ENCODE data around the gene RHEBL1.
"Not testable (repeated sequence)": the region's sequence is repeated elsewhere in the genome, so short reads cannot be mapped to it uniquely, and the experiment has no call there.

RHEBL1 gene

DNA sequence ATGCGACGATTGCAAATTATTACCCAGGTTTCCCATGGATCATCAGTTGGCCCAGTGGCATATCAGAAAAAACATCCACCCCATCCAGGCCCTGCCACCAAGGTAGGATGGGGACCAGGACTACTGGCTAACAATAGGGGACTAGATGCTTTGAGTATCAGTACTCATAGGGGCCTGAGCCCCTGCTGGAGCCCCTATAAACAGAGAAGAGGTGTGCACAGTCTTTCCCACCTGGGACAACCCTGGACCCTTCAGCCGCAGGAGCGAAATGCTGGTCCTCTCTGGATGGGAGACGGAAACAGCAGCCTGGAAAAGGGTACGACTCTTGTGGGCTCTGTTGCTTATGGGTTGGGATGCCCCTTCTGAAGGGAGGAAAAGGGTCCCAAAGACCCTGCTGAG lies 19.2 kb upstream of the RHEBL1 start:
- DNase-seq = no peak

DNA sequence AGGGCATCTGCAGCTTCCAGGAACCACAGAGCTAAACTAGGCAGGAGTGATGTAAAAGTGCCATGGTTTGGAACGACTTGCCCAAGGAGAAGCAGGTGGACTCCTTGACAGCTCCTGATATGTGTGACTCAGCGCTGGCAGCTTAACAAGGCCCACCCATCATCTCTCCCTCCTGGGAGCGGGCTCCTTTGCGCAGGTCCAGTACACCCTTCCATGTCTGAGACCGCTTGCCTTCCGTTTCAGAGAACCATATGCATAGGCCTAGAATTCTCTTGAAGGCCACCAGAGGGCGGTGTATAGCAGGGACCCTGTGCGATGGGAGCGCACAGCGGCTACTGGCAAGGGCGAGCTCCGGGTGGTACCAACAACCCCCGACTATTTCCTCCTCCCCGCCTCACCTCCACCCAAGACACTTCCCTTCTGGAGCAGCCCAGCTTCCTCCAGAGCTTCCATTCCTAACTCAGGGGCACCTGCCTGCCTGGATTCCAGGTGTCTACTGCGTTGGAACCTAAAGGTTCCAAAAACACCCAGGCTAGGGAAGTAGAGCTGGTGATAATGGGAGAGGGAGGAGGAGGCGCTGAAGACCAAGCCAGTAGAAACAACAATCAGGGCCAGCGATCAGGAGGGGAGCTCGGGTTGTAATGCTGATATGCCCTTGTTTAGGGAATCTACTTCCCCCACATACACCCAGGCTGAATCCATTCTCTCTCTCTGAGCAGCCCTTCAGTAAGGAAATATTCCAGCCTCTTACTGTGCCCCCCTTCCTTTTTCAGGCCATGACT lies 18.6 kb upstream of the RHEBL1 start:
- no peak for DNase-seq

DNA sequence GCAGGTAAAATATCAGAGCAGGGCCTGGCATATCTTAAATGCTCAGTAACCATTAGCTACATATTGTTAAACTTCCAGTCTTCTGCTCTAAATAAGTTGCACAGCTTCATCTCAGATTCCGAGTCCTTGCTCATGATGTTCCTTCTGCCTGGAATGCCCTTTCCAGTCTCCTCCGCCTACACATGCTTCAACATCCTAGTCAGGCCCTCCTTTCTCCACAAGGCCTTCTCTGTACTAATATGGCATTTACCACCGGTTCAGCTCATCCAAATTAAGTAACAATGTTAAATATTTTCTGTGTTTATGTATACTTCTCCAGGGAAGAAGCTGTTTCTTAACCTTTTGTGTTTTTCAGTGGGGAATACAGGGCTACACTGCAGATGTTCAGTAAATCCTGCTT lies 16.3 kb upstream of the RHEBL1 start:
- no peak for DNase-seq

DNA sequence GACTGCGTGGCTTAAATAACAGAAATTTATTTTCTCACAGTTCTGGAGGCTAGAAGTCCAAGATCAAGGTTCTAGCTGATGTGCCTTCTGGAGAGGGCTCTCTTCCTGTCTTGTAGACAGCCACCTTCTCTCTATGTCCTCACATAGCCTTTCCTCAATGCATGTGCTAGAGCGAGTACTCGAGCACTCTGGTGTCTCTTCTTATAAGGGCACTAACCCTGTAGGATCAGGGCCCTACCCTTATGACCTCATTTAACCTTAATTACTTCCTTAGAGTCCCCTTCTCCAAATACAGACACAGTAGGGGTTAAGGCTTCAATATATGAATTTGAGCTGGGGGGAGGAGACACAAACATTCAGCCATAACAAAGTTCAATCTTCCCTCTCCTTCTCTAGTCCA lies 14.7 kb upstream of the RHEBL1 start:
- DNase-seq = no peak

DNA sequence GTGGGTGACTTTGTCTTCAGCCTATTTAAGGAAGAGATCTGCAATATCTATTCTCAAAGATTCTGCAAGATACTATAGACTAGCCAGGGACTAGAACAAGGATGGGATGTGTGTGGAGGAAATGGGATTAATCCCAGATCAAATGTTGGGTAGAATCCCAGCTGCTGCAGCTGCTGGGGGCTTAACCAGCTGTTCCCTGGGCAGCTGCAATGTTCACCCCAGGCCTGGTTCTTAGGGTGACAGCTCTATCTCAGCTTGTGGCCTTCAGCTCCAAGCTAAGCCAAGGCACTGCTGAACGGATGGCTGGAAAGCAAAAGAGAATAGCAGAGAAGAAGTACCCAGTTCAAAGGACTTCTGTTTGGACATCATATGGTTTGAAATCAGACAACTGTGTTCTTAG lies 10.0 kb upstream of the RHEBL1 start:
- DNase-seq = no peak

DNA sequence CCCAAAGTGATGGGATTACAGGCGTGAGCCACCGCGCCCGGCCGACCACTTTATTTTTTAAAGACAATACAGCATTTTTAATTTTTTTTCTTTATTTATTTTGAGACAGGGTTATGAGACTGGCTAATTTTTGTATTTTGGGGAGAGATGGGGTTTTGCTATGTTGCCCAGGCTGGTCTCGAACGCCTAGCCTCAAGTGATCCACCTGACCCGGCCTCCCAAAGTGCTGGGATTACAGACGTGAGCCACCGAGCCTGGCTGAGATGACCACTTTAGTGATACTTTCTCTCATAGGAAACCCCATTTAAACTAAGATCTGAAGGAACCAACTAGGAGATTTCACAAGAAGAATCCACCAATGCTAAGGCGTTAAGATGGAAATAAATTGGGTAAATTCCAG lies 1.2 kb upstream of the RHEBL1 start:
- DNase-seq = no peak

DNA sequence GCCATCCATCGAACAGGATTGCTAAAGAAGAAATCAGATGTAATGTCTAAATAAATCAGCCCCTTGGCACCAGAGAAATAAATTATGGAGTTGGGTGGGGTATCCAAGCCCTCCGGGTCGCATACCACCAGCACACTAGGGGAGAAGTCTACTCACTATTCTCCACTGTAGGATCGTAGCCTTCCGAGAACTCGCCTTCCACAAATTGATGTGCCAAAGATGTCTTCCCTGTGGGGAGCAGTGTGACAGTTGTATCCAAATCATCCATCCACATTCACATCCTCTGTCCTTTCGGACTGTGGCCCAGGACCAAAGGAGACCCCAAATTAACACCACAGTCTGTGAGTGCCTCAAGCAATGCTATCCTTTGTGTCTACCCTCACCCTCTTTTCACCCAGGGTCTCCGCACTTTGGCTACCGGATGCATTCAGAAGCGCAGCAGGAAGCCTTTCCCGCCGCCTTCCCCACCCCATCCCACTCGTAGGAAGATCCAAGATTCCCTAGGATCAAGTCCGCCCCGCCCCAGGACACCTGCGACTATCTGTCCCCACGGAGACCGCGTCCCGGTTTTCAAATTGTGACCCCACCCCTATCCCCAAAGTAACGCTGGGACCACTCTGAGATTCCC lies 786 bp downstream of the RHEBL1 start:
- DNase-seq = no peak

DNA sequence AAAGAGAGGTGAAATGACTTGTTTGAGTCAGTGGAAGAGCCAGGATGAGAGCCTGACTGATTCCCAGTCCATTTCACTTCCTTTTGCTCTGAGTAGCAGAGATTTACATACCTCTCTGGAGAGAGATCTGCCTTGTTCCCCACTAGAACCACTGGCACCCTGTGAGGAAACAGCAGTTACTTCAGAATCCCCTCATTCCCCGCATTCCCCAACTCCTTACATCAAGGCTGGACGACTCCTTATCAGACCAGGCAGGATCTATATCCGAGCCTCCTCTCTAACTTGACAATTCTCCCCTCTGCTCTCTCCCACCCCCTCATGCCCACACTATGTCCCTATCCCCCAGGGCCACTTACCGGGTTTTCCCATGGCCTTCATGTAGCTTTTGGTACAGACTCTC lies 3.7 kb downstream of the RHEBL1 start:
- no peak for DNase-seq

DNA sequence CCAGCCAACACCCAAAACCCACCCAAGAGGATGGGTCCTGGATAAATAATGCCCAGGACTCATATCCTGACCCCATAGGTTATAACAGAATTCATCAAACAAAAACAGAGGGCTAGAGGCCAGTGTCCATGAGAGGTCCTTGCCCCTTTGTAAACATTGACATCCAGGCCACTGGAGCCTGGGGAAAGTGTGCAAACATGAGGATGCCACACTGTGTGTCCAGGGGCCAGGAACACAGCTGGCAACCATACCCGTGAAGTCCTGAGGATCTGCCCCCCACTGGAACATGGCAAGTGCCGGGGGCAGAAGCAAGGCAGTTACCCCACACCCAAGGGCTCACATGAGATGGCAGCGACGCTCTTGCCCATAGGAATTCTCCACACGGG lies 5.0 kb downstream of the RHEBL1 start:
- DNase-seq = no peak

DNA sequence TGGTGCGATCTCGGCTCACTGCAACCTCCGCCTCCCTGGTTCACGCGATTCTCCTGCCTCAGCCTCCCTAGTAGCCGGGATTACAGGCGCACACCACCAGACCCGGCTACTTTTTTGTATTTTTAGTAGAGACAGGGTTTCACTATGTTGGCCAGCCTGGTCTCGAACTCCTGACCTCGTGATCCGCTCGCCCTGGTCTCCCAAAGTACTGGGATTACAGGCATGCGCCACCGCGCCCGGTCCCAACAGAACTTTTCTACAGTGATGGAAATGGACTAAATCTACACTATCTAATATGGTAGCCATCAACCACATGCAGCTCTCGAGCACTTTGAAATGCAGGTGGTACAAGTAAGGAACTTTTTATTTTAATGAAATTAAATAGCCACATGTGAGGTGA lies 7.9 kb downstream of the RHEBL1 start:
- DNase-seq = not testable (repeated sequence)

DNA sequence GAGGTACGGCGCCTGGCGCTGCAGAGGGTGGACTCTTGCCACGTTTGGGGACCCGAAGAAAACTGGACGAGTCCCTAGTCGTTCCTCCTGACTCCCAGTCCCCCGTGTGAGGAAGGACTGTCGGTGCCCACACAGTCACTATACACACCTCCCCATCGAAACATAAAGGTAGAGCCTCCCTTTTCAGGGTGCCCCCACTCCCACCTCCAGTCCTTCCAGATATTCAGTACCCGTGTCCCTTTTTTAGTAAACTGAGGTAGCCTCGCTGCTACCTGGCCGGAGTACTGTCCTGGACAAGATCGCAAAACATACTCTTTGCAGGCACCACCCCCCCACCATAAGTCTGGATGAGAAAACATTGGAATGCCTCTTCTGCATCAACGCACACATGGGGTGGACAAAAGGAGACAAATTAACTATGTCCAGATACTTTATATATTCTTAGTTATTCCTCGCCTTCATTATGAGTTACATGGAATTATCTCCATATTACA lies 8.6 kb downstream of the RHEBL1 start:
- no peak for DNase-seq

DNA sequence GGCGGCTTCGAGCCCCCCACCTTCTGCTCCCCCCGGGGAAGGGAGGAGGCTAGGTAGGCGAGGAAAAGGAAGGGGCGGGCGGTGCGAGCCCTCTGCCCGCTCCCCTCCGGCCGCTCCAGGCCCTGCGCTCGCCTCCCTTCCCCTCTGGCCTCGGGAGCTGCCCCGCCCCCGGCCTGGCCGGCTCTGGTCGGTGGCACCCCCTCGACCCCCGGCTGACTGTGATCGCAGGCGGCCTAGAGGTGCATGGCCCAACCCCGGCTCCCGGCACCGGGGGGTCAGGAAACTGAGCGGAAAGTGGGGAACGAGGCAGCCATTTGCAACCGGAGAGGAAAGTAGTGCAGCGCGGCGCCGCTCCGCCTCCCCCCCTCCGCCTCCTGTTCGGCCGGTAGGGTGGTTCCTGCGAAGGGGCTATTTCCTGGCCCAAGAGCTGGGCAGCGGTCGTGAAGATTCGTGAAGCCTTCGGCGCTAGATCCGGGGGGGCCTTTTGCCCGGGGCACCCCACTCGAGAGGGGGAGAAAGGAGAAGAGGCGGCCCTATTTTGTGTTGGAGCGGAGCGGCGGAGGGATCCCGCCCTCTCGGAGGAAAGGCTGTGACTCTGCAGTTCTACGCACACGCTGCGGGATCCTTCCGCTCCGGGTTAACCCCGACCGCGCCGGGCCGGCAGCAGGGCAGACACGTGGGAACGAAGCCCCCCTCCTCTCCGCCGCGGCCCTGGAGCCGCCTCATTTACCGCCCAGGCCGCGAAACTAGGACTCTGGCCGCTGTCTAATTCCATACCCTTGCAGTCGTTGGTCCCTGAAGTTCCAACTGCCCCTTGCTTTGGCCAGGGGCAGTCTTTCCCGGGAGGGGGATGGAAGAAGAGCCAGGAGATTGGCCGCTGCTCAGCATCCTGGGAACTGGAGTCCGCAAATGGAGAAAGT lies 9.3 kb downstream of the RHEBL1 start, which contains the start of gene KMT2D:
Gene KMT2D, minus strand, starts transcription at position 558 of the 920 bp plus-strand sequence. CDS start 5,470 bp downstream, outside the sequence.
- DNase-seq = no peak

DNA sequence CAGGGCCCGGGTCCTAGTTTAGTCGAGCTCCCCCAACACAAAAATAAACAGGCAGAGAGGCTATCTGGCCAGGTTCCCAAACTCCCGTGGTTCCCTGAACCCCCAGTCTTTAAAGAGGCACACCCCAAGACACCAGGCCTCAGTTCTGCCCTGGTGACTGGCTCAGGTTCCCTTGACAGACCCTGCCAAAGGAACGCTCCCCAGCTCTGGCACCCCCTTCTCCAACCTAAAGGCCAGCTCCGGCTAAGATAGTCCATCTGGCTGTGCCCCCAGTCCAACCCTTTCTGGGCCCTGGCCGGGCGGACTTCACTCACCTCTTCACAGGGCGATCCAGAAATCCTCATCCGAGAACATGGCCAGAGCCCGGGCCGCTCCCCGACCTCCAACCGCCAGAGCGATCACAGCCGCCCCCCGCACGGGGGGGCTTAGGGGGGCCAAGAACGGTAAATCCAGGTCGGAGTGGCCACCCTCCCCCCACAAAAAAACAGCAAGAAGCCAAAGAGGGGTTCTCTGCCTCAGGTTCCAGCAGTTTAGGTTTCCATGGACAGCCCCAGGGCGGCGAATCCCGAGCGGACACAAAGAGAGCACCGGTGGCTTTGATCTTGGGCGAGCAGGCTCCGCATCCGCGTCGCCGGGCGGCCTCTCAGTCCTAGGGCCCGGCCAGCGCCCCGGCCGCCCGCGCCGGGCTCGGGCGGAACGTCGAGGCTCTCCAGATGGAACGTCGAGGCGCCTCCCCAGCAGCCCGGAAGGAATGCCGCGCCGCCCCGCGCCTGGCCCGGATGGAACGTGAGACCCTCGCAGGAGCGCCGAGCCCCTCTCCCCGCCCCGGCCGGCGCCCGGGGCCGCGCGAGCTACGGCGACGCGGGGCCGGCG lies 10.2 kb downstream of the RHEBL1 start:
- no peak for DNase-seq

DNA sequence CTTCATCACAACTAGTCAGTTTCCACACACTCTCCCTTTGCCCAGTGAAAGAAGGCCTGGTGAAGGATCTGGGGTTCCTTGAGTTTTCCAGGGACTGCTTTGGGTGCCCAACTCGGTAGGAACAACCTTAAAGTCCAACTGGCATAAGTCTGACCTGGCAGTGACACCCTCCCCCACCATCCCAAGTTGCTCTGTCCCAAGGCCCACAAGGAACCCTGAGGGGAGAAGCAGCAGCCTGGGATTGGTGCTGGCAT lies 10.8 kb downstream of the RHEBL1 start:
- no peak for DNase-seq

DNA sequence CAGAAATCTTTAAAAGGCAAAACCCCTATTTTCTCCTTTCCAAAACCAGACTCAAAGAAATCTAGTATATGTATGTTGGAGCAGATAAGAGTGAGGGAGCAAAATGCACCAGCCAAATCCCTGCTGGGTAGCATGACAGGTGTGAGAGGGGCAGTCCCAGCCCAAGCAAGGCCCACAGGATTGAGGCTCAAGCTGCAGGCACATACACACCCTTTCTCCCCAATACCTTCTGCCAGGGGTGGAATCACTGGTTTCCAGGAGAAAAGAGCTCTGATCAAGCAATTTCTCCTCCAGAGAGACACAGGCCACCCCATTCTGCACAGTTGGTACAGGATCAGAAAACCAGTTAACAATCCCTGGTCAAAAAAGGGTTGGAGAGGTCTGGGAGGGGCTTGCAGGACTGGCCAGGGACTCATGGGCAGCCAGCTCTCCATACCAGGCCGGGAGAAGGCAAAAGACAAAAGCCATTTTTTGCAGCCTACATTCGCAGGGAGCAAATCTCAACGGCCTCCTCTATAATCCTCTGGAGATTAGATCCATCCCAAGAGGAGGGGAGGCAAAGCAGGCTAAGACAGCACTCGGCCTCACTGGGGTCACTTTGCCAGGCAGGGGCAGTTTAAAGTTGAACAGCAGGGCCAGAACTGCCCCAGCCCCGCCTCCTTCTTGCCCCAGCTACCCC lies 11.3 kb downstream of the RHEBL1 start:
- no peak for DNase-seq

DNA sequence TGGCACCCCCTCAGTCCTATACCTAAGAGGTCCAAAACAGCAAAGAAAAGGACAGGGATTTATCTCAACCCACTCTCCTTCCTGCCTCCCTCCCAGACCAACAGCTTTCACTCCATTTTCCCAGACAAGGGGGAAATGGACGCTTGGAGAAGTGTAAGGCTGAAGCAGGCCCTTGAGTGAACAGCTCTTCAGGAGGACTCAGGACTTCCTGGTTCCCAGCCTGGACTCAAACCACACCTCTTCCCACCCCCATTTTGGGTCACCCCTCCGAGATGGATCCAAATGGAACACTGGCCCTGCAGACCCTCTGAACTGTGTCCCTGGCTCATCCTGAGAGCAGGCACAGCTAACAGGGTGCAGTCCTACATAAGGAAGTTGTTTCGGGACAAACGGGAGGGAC lies 11.9 kb downstream of the RHEBL1 start:
- no peak for DNase-seq

DNA sequence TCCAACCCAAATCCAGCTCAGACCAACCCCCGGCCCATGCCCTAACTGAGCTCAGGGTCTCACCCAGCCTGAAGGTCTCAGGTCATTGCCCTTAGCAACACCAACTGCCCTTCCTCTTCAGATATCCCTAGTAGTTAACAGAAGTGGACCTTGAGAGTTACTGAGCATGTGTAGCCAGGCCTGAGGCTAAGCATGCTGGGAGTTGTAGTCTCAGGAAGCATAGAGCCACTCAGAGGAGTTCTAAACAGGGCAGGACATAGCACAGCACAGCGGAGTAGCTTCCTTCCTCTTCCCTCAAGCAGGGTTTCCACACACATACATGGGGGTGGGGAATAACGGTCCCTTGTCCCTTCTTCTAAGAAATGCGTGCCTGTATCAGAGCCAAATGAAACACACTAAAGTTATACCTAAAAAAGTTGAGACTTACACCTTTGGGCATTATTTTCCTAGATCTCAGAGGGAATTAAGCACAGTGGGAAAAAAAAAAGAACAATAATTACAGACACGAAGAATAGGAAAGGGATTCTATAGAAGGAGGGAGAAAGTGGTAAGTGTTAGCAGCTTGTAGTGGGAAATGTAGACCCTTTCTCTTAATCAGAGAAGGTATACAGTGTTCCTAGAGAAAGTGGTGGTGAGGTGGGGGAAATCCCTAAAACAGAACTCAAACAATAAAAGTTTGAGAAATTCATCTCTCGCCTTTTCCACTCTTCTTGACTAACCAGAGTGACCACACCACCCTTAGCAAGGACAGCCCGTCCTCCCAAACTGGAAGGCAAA lies 13.6 kb downstream of the RHEBL1 start:
- DNase-seq = no peak

DNA sequence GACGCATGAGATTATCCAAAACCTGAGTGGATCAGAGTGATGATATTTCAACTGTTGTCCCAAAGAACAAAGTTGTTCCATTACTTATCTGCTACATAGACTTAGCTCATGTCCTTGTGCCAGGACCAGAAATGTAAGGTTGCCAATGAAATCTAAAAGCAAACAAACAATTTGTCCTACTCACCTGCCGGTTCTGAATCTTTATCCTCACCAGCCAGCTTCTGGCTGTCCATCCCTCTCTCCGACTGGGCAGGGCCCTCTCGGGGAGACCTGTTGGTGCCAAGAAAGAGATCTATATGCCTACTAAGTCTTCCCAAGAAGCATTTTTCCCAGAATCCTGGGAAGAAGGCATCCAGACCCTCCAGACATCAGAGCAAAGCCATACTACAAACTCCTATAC lies 14.7 kb downstream of the RHEBL1 start:
- DNase-seq = no peak

DNA sequence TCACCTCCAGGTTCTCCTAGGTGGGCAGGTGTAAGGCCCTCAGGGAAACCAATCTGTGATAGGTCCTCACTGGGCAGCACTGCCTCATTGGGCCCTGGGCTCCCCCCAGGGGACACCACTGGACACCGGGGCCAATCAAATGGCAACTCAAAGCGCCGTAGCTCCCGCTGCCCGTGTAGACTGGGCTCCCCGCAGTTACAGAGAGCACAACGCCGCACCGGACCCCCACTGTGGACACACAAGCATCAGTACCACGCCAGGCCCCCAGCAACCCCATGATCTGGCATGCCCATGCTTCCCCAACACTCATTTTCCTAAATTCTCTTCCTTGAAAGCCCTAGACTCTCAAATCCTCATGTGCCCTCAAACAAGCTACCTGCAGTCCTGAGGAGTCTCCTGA lies 15.3 kb downstream of the RHEBL1 start:
- DNase-seq = no peak

DNA sequence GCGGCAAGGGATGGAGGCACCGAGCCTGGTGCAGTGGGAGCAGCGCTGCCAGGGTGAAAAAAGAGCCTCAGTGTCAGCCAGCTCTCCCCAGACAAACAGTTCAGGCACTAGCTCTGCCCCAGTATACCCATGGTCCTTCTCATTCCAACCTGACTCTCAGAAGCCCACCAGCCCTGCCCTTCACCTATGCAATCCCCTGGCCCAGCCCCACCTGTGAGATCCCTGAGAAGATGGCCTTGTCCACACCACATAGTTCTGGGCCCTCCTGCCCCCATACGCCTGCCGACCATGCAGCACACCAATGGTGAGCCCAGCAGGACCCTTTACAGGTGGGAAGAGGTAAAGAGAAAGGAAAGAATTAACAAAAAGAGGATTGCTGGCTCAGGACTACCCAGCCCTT lies 15.7 kb downstream of the RHEBL1 start:
- no peak for DNase-seq

DNA sequence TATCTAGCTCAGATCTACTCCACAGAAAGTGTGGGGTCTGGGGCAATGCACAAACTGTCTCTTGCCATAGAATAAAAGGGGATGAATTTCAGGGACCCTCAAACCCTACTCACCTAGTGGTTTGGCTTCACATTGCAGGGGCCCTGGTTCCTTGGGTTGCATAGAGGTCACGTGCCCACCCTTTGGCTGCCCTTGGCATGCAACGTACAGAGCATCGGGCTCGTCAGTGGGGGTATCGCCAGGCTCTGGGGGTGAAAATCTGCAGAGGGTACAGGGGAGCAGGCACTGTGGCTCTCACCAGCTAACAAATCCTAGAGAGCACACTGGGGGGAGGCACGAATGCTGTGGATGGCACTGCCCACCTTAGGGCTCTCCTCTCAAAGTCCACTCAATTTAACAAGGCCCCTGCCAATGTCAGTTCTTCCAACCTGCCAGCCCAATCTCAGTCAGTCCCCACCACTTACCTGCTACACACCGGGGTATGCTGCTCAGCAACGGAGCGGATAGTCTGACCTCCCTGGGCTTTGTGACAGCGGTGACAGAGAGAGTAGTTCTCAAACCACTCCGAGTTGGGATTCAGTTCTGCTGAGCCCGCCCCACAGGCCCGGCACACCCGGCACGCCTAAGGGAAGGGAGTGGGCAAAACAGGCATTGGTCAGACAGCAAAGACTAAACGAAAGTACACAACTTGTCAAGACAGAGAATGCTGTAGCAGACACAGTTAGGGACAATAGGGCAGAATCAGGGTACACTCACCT lies 17.1 kb downstream of the RHEBL1 start:
- no peak for DNase-seq

Data from cortex of kidney (tissue), 1 donor.